Measurements from ENCODE around the gene ARHGAP24.

ARHGAP24 gene

GRCh38 chr4:85700362-85700761 is 225.4 kb downstream of the ARHGAP24 start:
- no peak for DNase-seq (ENCODE audit: low read depth)

- no peak for DNase-seq (ENCODE audit: low read depth)
Measured at GRCh38 chr4:85701861-85702321, 226.9 kb downstream of the ARHGAP24 start.

- no peak for DNase-seq (ENCODE audit: low read depth)
Measured at GRCh38 chr4:85703096-85703495, 228.1 kb downstream of the ARHGAP24 start.

- DNase-seq (ENCODE audit: low read depth), result no peak
Measured at GRCh38 chr4:85707611-85708010, 232.7 kb downstream of the ARHGAP24 start.

- no peak for DNase-seq (ENCODE audit: low read depth)
Measured at GRCh38 chr4:85708468-85708867, 233.5 kb downstream of the ARHGAP24 start.

- no peak for DNase-seq (ENCODE audit: low read depth)
Measured at GRCh38 chr4:85713005-85713404, 238.1 kb downstream of the ARHGAP24 start.

- DNase-seq (ENCODE audit: low read depth), result no peak
Measured at GRCh38 chr4:85715991-85716737, 241.2 kb downstream of the ARHGAP24 start.

GRCh38 chr4:85717351-85717750 is 242.4 kb downstream of the ARHGAP24 start:
- no peak for DNase-seq (ENCODE audit: low read depth)

- DNase-seq (ENCODE audit: low read depth), result no peak
Measured at GRCh38 chr4:85717847-85718246, 242.9 kb downstream of the ARHGAP24 start.

- DNase-seq (ENCODE audit: low read depth), result no peak
Measured at GRCh38 chr4:85720735-85721134, 245.8 kb downstream of the ARHGAP24 start.

GRCh38 chr4:85722401-85722800 is 247.5 kb downstream of the ARHGAP24 start:
- no peak for DNase-seq (ENCODE audit: low read depth)

- no peak for DNase-seq (ENCODE audit: low read depth)
Measured at GRCh38 chr4:85722807-85723206, 247.9 kb downstream of the ARHGAP24 start.

- DNase-seq (ENCODE audit: low read depth), result no peak
Measured at GRCh38 chr4:85724791-85725563, 250.0 kb downstream of the ARHGAP24 start.

GRCh38 chr4:85725721-85726170 is 250.8 kb downstream of the ARHGAP24 start:
- no peak for DNase-seq (ENCODE audit: low read depth)

GRCh38 chr4:85726555-85726954 is 251.6 kb downstream of the ARHGAP24 start:
- DNase-seq (ENCODE audit: low read depth), result no peak

GRCh38 chr4:85728464-85728863 is 253.5 kb downstream of the ARHGAP24 start:
- no peak for DNase-seq (ENCODE audit: low read depth)

- no peak for DNase-seq (ENCODE audit: low read depth)
Measured at GRCh38 chr4:85732124-85732523, 257.2 kb downstream of the ARHGAP24 start.

GRCh38 chr4:85733798-85734197 is 258.8 kb downstream of the ARHGAP24 start:
- no peak for DNase-seq (ENCODE audit: low read depth)

GRCh38 chr4:85734424-85734831 is 259.5 kb downstream of the ARHGAP24 start:
- DNase-seq (ENCODE audit: low read depth), result no peak

GRCh38 chr4:85736571-85736970 is 261.6 kb downstream of the ARHGAP24 start:
- no peak for DNase-seq (ENCODE audit: low read depth)

- DNase-seq (ENCODE audit: low read depth), result no peak
Measured at GRCh38 chr4:85737254-85737653, 262.3 kb downstream of the ARHGAP24 start.

- no peak for DNase-seq (ENCODE audit: low read depth)
Measured at GRCh38 chr4:85738721-85739120, 263.8 kb downstream of the ARHGAP24 start.

GRCh38 chr4:85740431-85740861 is 265.5 kb downstream of the ARHGAP24 start:
- no peak for DNase-seq (ENCODE audit: low read depth)
